Peyer's patch (tissue), 4 donors: ENCODE data around the gene MAGI2. TPM values are rescaled to one million over a fixed set of nuclear protein-coding genes. Genes with fewer than 3 reads are reported as not detected.

Experiments used
- DNase-seq, 3 donors: peaks; one replicate each; pipeline ENCODE4 v3.0.0-alpha.2; 2017 to 2019
- H3K27ac ChIP-seq, 4 donors: fragments of 200-600 bp; sonication (generic); one replicate each; pipeline ENCODE4 v1.5.1; 2016 to 2019
- H3K27me3 ChIP-seq, 2 donors: fragments of 200-600 bp; sonication (generic); one replicate each; pipeline ENCODE4 v1.5.1; 2019
- H3K36me3 ChIP-seq, 3 donors: fragments of 200-600 bp; sonication (generic); one replicate each; pipeline ENCODE4 v1.5.1; 2016 to 2019
- H3K4me1 ChIP-seq, 4 donors: fragments of 200-600 bp; sonication (generic); one replicate each; pipeline ENCODE4 v1.5.1; 2016 to 2019
- H3K4me3 ChIP-seq, 4 donors: fragments of 200-600 bp; sonication (generic); 1 replicate in 3 of 4; 2 replicates in 1 of 4; pipeline ENCODE4 v1.5.1; 2016 to 2019; ENCODE audit warnings: mild to moderate bottlenecking in 1 of 4
- H3K9me3 ChIP-seq, 4 donors: fragments of 200-600 bp; sonication (generic); one replicate each; pipeline ENCODE4 v1.5.1; 2016 to 2019; ENCODE audit warnings: mild to moderate bottlenecking in 1 of 4
- POLR2A ChIP-seq, 2 donors: fragments of 450-650 bp; IDR thresholded peaks; one replicate each; pipeline ENCODE4 v1.5.1; 2017; ENCODE audit warnings: antibody characterized with exemption in 2 of 2, mild to moderate bottlenecking in 2 of 2, moderate library complexity in 2 of 2
- total RNA-seq, 4 donors: library from RNA; depleted of rRNA; stranded (reverse); fragments of >200 nt; gene quantifications; one replicate each; pipeline ENCODE4 v1.1.0, GENCODE V29; 2016
- TF ChIP-seq, protein P1 (sequence below), 6 experiments: fragments of 450-650 bp in 4 of 6; fragments of 200-600 bp in 2 of 6; sonication (generic) in 1 of 6; IDR thresholded peaks; one replicate each; pipeline ENCODE4 v1.5.1; 2017 to 2019; ENCODE audit warnings: antibody characterized with exemption in 6 of 6, mild to moderate bottlenecking in 3 of 6, moderate library complexity in 1 of 6

The MAGI2 gene
- total RNA-seq, 4 donors from 2014 or later: 1.6 to 12.4 (median 2.8) TPM

DNA sequence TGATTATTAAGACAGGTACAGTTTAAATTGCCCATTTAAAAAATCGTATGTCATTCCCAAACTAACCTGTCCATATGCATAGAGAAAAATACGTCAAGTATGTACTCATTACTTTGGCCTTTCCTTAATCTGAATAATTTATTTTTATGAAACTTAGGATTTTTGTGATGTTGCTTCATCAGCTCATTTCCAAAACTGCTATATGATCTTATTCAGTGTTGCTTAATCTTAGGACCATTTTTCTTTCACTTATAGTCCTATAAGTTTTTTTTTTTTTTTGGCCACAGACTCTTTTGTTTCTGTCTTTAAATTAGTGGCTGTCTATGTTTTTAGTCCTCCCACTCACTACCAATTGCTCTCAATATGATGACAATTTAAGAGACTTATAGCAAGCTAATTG lies 1309.8 kb downstream of the MAGI2 start:
- no peaks in the 10 kb centered on the region for H3K27me3 ChIP-seq
- no peaks in the 10 kb centered on the region for H3K4me1 ChIP-seq
- no peaks in the 10 kb centered on the region for H3K36me3 ChIP-seq
- DNase-seq: no peak
- H3K27ac ChIP-seq: no peak overlapping the region
- H3K4me3 ChIP-seq: no peak overlapping the region
- no peak for TF ChIP-seq POLR2A (IDR thresholded peaks at IDR 0.05)
- TF ChIP-seq, protein P1, sequence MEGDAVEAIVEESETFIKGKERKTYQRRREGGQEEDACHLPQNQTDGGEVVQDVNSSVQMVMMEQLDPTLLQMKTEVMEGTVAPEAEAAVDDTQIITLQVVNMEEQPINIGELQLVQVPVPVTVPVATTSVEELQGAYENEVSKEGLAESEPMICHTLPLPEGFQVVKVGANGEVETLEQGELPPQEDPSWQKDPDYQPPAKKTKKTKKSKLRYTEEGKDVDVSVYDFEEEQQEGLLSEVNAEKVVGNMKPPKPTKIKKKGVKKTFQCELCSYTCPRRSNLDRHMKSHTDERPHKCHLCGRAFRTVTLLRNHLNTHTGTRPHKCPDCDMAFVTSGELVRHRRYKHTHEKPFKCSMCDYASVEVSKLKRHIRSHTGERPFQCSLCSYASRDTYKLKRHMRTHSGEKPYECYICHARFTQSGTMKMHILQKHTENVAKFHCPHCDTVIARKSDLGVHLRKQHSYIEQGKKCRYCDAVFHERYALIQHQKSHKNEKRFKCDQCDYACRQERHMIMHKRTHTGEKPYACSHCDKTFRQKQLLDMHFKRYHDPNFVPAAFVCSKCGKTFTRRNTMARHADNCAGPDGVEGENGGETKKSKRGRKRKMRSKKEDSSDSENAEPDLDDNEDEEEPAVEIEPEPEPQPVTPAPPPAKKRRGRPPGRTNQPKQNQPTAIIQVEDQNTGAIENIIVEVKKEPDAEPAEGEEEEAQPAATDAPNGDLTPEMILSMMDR (IDR thresholded peaks at IDR 0.05): no peak
- no peaks in the 10 kb centered on the region for H3K9me3 ChIP-seq

GRCh38 chr7:78141522-78142281 lies 1311.8 kb downstream of the MAGI2 start:
- no peaks in the 10 kb centered on the region for H3K27me3 ChIP-seq
- DNase-seq: no peak
- no peaks in the 10 kb centered on the region for H3K9me3 ChIP-seq
- no peaks in the 10 kb centered on the region for H3K36me3 ChIP-seq
- no peaks in the 10 kb centered on the region for H3K4me1 ChIP-seq
- no peak overlapping the region for H3K27ac ChIP-seq
- TF ChIP-seq, protein P1 (IDR thresholded peaks at IDR 0.05): no peak
- TF ChIP-seq POLR2A (IDR thresholded peaks at IDR 0.05): no peak
- H3K4me3 ChIP-seq: no peak overlapping the region

DNA sequence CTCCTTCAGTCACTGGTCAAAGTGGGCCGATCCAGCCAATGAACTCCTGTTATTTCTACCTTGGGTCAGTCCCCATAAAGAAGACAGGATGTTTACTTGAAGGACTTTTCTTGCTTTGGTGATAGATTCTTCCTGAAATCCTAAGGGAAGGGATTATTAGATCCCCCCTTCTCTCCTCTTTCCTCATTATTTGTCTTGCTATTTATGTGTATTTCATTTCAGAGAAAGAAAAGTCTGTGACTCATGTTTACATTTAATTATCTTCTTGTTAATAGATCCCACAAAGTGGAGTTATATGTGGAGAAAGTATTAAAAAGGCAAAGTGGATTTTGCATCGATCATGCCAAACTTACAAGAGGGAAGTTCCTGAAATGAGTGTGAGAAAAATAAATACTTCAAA lies 1313.4 kb downstream of the MAGI2 start:
- no peak overlapping the region for H3K4me3 ChIP-seq
- H3K27me3 ChIP-seq: no peaks in the 10 kb centered on the region
- H3K27ac ChIP-seq: no peak overlapping the region
- no peak for TF ChIP-seq POLR2A (IDR thresholded peaks at IDR 0.05)
- TF ChIP-seq, protein P1 (IDR thresholded peaks at IDR 0.05): no peak
- H3K9me3 ChIP-seq: no peaks in the 10 kb centered on the region
- H3K4me1 ChIP-seq: no peaks in the 10 kb centered on the region
- H3K36me3 ChIP-seq: no peaks in the 10 kb centered on the region
- DNase-seq: no peak

DNA sequence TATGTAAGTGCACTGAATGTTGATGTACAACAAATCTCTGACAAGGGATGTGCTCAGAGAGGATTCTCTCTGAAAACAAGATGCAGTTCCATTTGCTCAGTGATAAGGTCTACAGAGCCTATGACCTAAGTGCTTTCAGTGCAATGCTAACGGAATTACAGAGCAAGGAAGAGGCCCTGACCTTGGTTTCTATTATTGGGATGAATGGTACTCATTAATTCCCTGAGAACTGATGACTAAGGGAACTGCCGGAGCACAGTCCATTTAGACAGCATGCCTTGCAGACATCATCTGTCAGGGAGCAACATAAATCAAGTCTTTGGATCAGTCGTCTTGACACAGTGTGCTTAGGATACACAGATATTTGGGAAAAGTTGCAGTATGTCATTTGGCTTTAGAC lies 1314.1 kb downstream of the MAGI2 start:
- no peaks in the 10 kb centered on the region for H3K9me3 ChIP-seq
- no peak overlapping the region for H3K27ac ChIP-seq
- H3K27me3 ChIP-seq: no peaks in the 10 kb centered on the region
- no peak overlapping the region for H3K4me3 ChIP-seq
- H3K4me1 ChIP-seq: no peaks in the 10 kb centered on the region
- TF ChIP-seq, protein P1 (IDR thresholded peaks at IDR 0.05): no peak
- no peak for TF ChIP-seq POLR2A (IDR thresholded peaks at IDR 0.05)
- no peaks in the 10 kb centered on the region for H3K36me3 ChIP-seq
- no peak for DNase-seq

DNA sequence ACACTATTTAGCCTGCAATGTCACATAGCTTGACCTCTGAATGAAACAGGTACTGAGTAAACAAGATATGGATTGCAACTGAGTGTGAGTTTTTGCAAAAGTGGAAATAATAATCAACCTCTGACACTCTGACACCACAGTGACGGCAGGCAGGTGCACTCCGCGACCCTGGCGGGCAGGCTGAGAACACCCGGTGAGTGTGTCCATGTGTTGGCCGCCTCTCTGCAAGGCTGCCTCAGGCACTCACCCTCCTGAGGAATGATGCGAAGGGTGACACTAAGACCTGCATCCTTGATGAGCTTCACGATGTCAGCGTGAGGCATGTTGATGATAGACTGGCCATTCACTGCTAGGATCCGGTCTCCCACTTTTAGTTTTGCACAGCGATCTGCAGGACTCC lies 1318.7 kb downstream of the MAGI2 start:
- Histone ChIP-seq H3K27me3 (no peaks in the 10 kb centered on the region), H3K4me1 (no peaks in the 10 kb centered on the region), H3K27ac (no peak overlapping the region), H3K9me3 (no peaks in the 10 kb centered on the region), H3K36me3 (no peaks in the 10 kb centered on the region), H3K4me3 (no peak overlapping the region)
- TF ChIP-seq POLR2A (IDR thresholded peaks at IDR 0.05): no peak
- TF ChIP-seq, protein P1 (IDR thresholded peaks at IDR 0.05): no peak
- DNase-seq: no peak
